Endothelial cell of umbilical vein (primary cell): ENCODE measurements around the gene TUT1.

Experiments
- CTCF ChIP-seq, 2 donors: IDR thresholded peaks; 1 replicate in 1 of 2; 2 replicates in 1 of 2; pipeline ENCODE4 v1.5.1; 2011; ENCODE audit warnings: low read length in 2 of 2, mild to moderate bottlenecking in 2 of 2, moderate library complexity in 2 of 2, control low read depth in 1 of 2, inconsistent platforms in 1 of 2, low read depth in 1 of 2; ENCODE audit not compliant: insufficient read depth in 1 of 2; ENCODE audit errors: extremely low read depth in 1 of 2
- EZH2 ChIP-seq: IDR thresholded peaks from 2 replicates; pipeline ENCODE4 v1.6.1; 2012; ENCODE audit warnings: borderline replicate concordance, low read depth, mild to moderate bottlenecking, moderate library complexity, low read length, inconsistent platforms; ENCODE audit not compliant: severe bottlenecking
- JUN ChIP-seq: IDR thresholded peaks from 2 replicates; pipeline ENCODE4 v1.6.1; 2011; ENCODE audit warnings: borderline replicate concordance, low read depth; ENCODE audit not compliant: insufficient read length, insufficient read depth
- MYC ChIP-seq: IDR thresholded peaks from one replicate; pipeline ENCODE4 v1.6.1; 2011; ENCODE audit warnings: mild to moderate bottlenecking, low read depth, low read length
- POLR2A ChIP-seq: IDR thresholded peaks from 2 replicates; pipeline ENCODE4 v1.6.1; 2012; ENCODE audit warnings: low read depth, mild to moderate bottlenecking, control low read depth, low read length
- POLR2AphosphoS5 ChIP-seq: IDR thresholded peaks from 2 replicates; pipeline ENCODE4 v1.6.1; 2012; ENCODE audit warnings: low read depth, mild to moderate bottlenecking, control low read depth, low read length, moderate library complexity; ENCODE audit not compliant: insufficient read depth
- TF ChIP-seq, protein P1 (sequence below): IDR thresholded peaks from 2 replicates; pipeline ENCODE4 v1.6.1; 2011; ENCODE audit not compliant: insufficient read depth, insufficient read length

DNA sequence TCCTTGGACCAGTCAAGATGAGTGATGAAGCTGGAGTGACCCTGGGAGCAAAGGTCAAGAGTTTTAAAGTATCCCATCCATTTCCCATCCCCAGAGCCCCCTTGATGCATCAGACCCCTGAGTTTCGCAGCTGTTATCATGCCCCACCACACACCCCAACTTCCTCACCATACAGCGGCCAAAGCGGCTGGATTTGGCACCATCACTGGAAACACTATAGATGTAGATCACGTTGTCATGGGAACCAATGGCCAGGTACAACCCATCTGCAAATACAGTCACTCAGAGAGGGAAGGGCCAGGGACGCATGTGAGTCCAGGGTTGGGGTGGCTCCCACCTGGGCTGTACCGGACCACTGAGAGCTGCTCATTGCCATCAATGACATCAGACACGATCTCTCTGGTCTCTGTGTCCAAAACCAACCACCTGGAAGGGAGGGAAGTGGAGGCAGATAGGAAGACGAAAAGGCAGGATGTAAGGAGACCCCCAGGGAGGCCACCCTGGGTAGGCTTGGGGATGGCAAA lies 12.5 kb upstream of the TUT1 start:
- TF ChIP-seq CTCF (IDR thresholded peaks at IDR 0.05; ENCODE audit: extremely low read depth in 1 of 2, insufficient read depth in 1 of 2, low read depth in 1 of 2, low read length in 2 of 2) (no peak), POLR2A (no peak), EZH2 (no peak), POLR2AphosphoS5 (no peak), JUN (no peak), MYC (no peak)
- TF ChIP-seq, protein P1, sequence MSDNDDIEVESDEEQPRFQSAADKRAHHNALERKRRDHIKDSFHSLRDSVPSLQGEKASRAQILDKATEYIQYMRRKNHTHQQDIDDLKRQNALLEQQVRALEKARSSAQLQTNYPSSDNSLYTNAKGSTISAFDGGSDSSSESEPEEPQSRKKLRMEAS = no peak
